Liver (tissue), 9 donors: Measurements from ENCODE around the gene NAALADL1. TPM values are rescaled to one million over a fixed set of nuclear protein-coding genes. Genes with fewer than 3 reads are reported as not detected.

Experiments
- DNase-seq: peaks from one replicate; pipeline ENCODE4 v3.0.0-alpha.2; 2017; ENCODE audit warnings: low spot score
- H3K27ac ChIP-seq, 2 donors: one replicate each; pipeline ENCODE4 v1.7.0; 2013; ENCODE audit warnings: inconsistent platforms in 2 of 2, low read length in 2 of 2, control low read depth in 1 of 2, low read depth in 1 of 2, mild to moderate bottlenecking in 1 of 2
- H3K27me3 ChIP-seq, 4 donors: one replicate each; pipeline versions ENCODE4 v1.6.1 to v1.7.0; 2013; ENCODE audit warnings: low read length in 3 of 4, inconsistent platforms in 1 of 4, mild to moderate bottlenecking in 1 of 4, moderate library complexity in 1 of 4; ENCODE audit not compliant: control insufficient read depth in 4 of 4, insufficient read depth in 4 of 4
- H3K36me3 ChIP-seq, 4 donors: one replicate each; pipeline versions ENCODE4 v1.6.1 to v1.7.0; 2013; ENCODE audit warnings: low read length in 3 of 4, mild to moderate bottlenecking in 3 of 4, low read depth in 1 of 4, moderate library complexity in 1 of 4; ENCODE audit not compliant: control insufficient read depth in 4 of 4, insufficient read depth in 3 of 4
- H3K4me1 ChIP-seq, 4 donors: one replicate each; pipeline versions ENCODE4 v1.6.1 to v1.7.0; 2013; ENCODE audit warnings: low read length in 3 of 4, mild to moderate bottlenecking in 3 of 4, moderate library complexity in 1 of 4; ENCODE audit not compliant: control insufficient read depth in 4 of 4, insufficient read depth in 4 of 4
- H3K4me3 ChIP-seq, 3 donors: one replicate each; pipeline versions ENCODE4 v1.6.1 to v1.7.0; 2013; ENCODE audit warnings: low read length in 3 of 3, control low read depth in 1 of 3, low read depth in 1 of 3, mild to moderate bottlenecking in 1 of 3
- H3K9ac ChIP-seq, 2 donors: one replicate each; pipeline ENCODE4 v1.7.0; 2013; ENCODE audit warnings: low read length in 2 of 2, mild to moderate bottlenecking in 2 of 2, moderate library complexity in 2 of 2, control low read depth in 1 of 2, low read depth in 1 of 2
- H3K9me3 ChIP-seq, 4 donors: one replicate each; pipeline versions ENCODE4 v1.6.1 to v1.7.0; 2013; ENCODE audit warnings: low read length in 3 of 4; ENCODE audit not compliant: control insufficient read depth in 4 of 4
- ATF3 ChIP-seq: IDR thresholded peaks from 2 replicates; pipeline ENCODE4 v1.6.1; 2016; ENCODE audit warnings: antibody characterized with exemption
- EGR1 ChIP-seq, 2 donors: IDR thresholded peaks; 2 replicates each; pipeline ENCODE4 v1.6.1; 2016 to 2018; ENCODE audit warnings: antibody characterized with exemption in 2 of 2, low read depth in 2 of 2
- FOXA2 ChIP-seq: IDR thresholded peaks from 2 replicates; pipeline ENCODE4 v1.6.1; 2016; ENCODE audit warnings: antibody characterized with exemption
- GABPA ChIP-seq, 2 donors: IDR thresholded peaks in 1 of 2; conservative IDR thresholded peaks in 1 of 2; 2 replicates each; pipeline ENCODE4 v1.6.1; 2016; ENCODE audit warnings: antibody characterized with exemption in 2 of 2, mild to moderate bottlenecking in 1 of 2, moderate library complexity in 1 of 2
- HNF4A ChIP-seq, 2 donors: conservative IDR thresholded peaks; 2 replicates each; pipeline ENCODE4 v1.6.1; 2016; ENCODE audit warnings: antibody characterized with exemption in 2 of 2, mild to moderate bottlenecking in 2 of 2
- HNF4G ChIP-seq: IDR thresholded peaks from 2 replicates; pipeline ENCODE4 v1.6.1; 2016; ENCODE audit warnings: antibody characterized with exemption
- MAX ChIP-seq: IDR thresholded peaks from 2 replicates; pipeline ENCODE4 v1.6.1; 2016; ENCODE audit warnings: antibody characterized with exemption
- RAD21 ChIP-seq, 2 donors: IDR thresholded peaks; 2 replicates each; pipeline ENCODE4 v1.6.1; 2016; ENCODE audit warnings: antibody characterized with exemption in 2 of 2, mild to moderate bottlenecking in 2 of 2
- REST ChIP-seq: IDR thresholded peaks from 2 replicates; pipeline ENCODE4 v1.6.1; 2016; ENCODE audit warnings: antibody characterized with exemption, mild to moderate bottlenecking
- RXRA ChIP-seq, 2 donors: IDR thresholded peaks; 2 replicates each; pipeline ENCODE4 v1.6.1; 2017 to 2018; ENCODE audit warnings: antibody characterized with exemption in 2 of 2, mild to moderate bottlenecking in 1 of 2
- SP1 ChIP-seq: IDR thresholded peaks from 2 replicates; pipeline ENCODE4 v1.6.1; 2018; ENCODE audit warnings: antibody characterized with exemption, mild to moderate bottlenecking
- ZBTB33 ChIP-seq: IDR thresholded peaks from 2 replicates; pipeline ENCODE4 v1.6.1; 2016; ENCODE audit warnings: antibody characterized with exemption
- WGBS: extraction: QIAGEN DNeasy Blood & Tissue Kit; methylation state at CpG from one replicate; pipeline ENCODE4 v1.1.7; 2013; 5-methylcytosine and 5-hydroxymethylcytosine counted together
- polyA plus RNA-seq, 2 donors: library from polyadenylated mRNA; stranded (reverse) in 1 of 2; unstranded in 1 of 2; fragments of 200-250 nt in 1 of 2; fragments of >200 nt in 1 of 2; fragmentation: Nextera tagmentation in 1 of 2; extraction: Ambion mirVana in 1 of 2; gene quantifications; one replicate each; pipeline versions ENCODE4 v1.2.1 to v1.2.3, GENCODE V29; 2013 to 2015
- total RNA-seq, 2 donors: library from RNA; depleted of rRNA; stranded (reverse); fragments of >200 nt; gene quantifications; one replicate each; pipeline ENCODE4 v1.2.3, GENCODE V29; 2014
- donor health status: healthy.
- donor health status: healthy.
- donor health status: healthy.
- donor health status: healthy.
- donor health status: healthy.

The NAALADL1 gene
- total and polyA plus RNA-seq, 4 donors = 1.2 to 2.1 (median 1.6) TPM

- TF ChIP-seq REST (no peak), HNF4G (no peak), RXRA (IDR thresholded peaks at IDR 0.05) (no peak), GABPA (IDR thresholded peaks at IDR 0.05 in 1 of 2, conservative IDR thresholded peaks at IDR 0.05 in 1 of 2) (no peak), MAX (no peak), ATF3 (no peak), EGR1 (IDR thresholded peaks at IDR 0.05; ENCODE audit: low read depth in 2 of 2) (no peak), FOXA2 (no peak), RAD21 (IDR thresholded peaks at IDR 0.05) (no peak)
These were observed 8.0 kb upstream of the NAALADL1 start (continued) for GRCh38 chr11:65066315-65066714.

GRCh38 chr11:65065851-65066250 lies 7.5 kb upstream of the NAALADL1 start:
- no peaks in the 10 kb centered on the region for H3K4me1 ChIP-seq
- H3K9me3 ChIP-seq = no peaks in the 10 kb centered on the region
- 85% methylated on average over 7 of the region's 7 CpGs for whole genome bisulfite sequencing
- TF ChIP-seq EGR1 (IDR thresholded peaks at IDR 0.05; ENCODE audit: low read depth in 2 of 2) (no peak), ZBTB33 (no peak), SP1 (no peak), HNF4A (conservative IDR thresholded peaks at IDR 0.05) (no peak)
- H3K27me3 ChIP-seq = no peaks in the 10 kb centered on the region
- no peak for DNase-seq
- no peak overlapping the region for H3K4me3 ChIP-seq
- no peak overlapping the region for H3K9ac ChIP-seq
- H3K36me3 ChIP-seq = no peaks in the 10 kb centered on the region
- H3K27ac ChIP-seq = no peak overlapping the region

- Histone ChIP-seq H3K27me3 (no peaks in the 10 kb centered on the region), H3K36me3 (no peaks in the 10 kb centered on the region), H3K9me3 (no peaks in the 10 kb centered on the region), H3K4me3 (no peak overlapping the region), H3K9ac (no peak overlapping the region), H3K27ac (no peak overlapping the region), H3K4me1 (no peaks in the 10 kb centered on the region)
- WGBS = 91% methylated on average over 4 of the region's 4 CpGs
- TF ChIP-seq HNF4G (no peak), RXRA (IDR thresholded peaks at IDR 0.05) (no peak)
- no peak for DNase-seq
These were observed 6.5 kb upstream of the NAALADL1 start for GRCh38 chr11:65064847-65065240.
